HG02852 (cell line): ENCODE data around the gene TMEM204.

Experiments
- ATAC-seq: cut with Tn5 transposase; IDR thresholded peaks from one replicate; pipeline ENCODE4 v1.9.1; 2021; ENCODE audit warnings: mild to moderate bottlenecking, moderate library complexity; ENCODE audit not compliant: unreplicated experiment

The TMEM204 gene

GRCh38 chr16:1518626-1519135 is 14.8 kb upstream of the TMEM204 start:
- no peak for ATAC-seq

GRCh38 chr16:1519831-1520230 is 13.6 kb upstream of the TMEM204 start:
- ATAC-seq = no peak

- ATAC-seq = no peak
Observed at GRCh38 chr16:1520461-1520860, 13.0 kb upstream of the TMEM204 start.

GRCh38 chr16:1523581-1524245 is 9.8 kb upstream of the TMEM204 start:
- ATAC-seq = no peak

- ATAC-seq = no peak
Observed at GRCh38 chr16:1524366-1524765, 9.1 kb upstream of the TMEM204 start.

- no peak for ATAC-seq
Observed at GRCh38 chr16:1525871-1526607, 7.4 kb upstream of the TMEM204 start.

- no peak for ATAC-seq
Observed at GRCh38 chr16:1526608-1527555, 6.6 kb upstream of the TMEM204 start.

GRCh38 chr16:1527836-1528811 is 5.3 kb upstream of the TMEM204 start:
- no peak for ATAC-seq

- ATAC-seq = no peak
Observed at GRCh38 chr16:1528921-1529537, 4.4 kb upstream of the TMEM204 start.

GRCh38 chr16:1530349-1530882 is 3.0 kb upstream of the TMEM204 start:
- no peak for ATAC-seq

- no peak for ATAC-seq
Observed at GRCh38 chr16:1530883-1531637, 2.4 kb upstream of the TMEM204 start.

- no peak for ATAC-seq
Observed at GRCh38 chr16:1531638-1531910, 1.9 kb upstream of the TMEM204 start.

GRCh38 chr16:1532081-1532760 is 1.2 kb upstream of the TMEM204 start:
- ATAC-seq = no peak

- no peak for ATAC-seq
Observed at GRCh38 chr16:1532771-1533170, 695 bp upstream of the TMEM204 start.

GRCh38 chr16:1534021-1535020 is 855 bp downstream of the TMEM204 start:
- no peak for ATAC-seq

GRCh38 chr16:1535391-1536291 is 2.2 kb downstream of the TMEM204 start:
- no peak for ATAC-seq
